ENCODE results near the gene P2RX6.
"Not testable (repeated sequence)": the region's sequence is repeated elsewhere in the genome, so short reads cannot be mapped to it uniquely, and the experiment has no call there.

P2RX6 gene

DNA sequence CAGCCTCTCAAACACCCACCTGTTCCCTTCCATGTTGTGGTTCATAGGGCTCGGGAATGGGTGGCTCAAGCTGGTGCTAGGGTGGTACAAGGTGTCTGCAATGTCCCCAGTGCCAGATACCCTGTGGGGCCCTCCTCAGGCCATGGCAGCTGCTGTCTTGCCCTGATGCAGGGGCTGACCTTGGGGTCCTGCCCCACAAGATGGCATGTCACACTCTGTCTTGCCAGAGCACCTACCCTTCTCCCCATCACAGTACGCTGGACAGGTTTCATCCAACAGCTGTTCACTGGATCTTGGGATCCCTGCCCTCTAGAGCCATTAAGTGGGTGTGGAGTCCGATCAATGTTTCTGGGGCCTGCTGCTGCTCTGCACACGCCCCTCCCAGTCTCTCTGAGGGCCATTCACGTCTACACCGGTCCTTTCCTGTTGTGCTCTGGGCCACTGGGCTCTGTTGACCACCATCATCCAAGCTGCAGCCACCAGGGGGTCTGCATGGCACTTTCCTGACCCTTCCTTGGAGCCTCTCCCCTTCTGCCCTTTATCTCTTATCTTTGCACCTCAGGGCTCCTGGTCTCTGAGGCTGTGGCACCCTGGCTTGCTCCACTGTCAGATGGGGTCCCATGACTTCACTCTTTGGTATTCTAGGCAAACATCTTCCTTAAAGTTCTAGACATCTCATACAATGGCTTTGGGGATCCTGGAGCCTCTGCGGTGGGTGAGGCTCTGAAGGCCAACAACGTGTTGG is 37.9 kb downstream of the P2RX6 start:
- no peaks in the 10 kb centered on the region for H3K36me3 ChIP-seq (replicated peaks)
- H3K27ac ChIP-seq: no peak overlapping the region
- in situ Hi-C loops (cut with HindIII; ENCODE audit: low pct_ligation_motif_present, low sequenced_read_pairs): no loop called here
- no peak overlapping the region for H3K4me3 ChIP-seq (ENCODE audit: low read depth, low read length)
- peaks cover 8% of the 10 kb centered on the region for H3K27me3 ChIP-seq (replicated peaks)
- TF ChIP-seq, protein P1, sequence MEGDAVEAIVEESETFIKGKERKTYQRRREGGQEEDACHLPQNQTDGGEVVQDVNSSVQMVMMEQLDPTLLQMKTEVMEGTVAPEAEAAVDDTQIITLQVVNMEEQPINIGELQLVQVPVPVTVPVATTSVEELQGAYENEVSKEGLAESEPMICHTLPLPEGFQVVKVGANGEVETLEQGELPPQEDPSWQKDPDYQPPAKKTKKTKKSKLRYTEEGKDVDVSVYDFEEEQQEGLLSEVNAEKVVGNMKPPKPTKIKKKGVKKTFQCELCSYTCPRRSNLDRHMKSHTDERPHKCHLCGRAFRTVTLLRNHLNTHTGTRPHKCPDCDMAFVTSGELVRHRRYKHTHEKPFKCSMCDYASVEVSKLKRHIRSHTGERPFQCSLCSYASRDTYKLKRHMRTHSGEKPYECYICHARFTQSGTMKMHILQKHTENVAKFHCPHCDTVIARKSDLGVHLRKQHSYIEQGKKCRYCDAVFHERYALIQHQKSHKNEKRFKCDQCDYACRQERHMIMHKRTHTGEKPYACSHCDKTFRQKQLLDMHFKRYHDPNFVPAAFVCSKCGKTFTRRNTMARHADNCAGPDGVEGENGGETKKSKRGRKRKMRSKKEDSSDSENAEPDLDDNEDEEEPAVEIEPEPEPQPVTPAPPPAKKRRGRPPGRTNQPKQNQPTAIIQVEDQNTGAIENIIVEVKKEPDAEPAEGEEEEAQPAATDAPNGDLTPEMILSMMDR (IDR thresholded peaks at IDR 0.05; ENCODE audit: low read depth, low read length, missing control alignments): no peak
- DNase-seq: no peak

DNA sequence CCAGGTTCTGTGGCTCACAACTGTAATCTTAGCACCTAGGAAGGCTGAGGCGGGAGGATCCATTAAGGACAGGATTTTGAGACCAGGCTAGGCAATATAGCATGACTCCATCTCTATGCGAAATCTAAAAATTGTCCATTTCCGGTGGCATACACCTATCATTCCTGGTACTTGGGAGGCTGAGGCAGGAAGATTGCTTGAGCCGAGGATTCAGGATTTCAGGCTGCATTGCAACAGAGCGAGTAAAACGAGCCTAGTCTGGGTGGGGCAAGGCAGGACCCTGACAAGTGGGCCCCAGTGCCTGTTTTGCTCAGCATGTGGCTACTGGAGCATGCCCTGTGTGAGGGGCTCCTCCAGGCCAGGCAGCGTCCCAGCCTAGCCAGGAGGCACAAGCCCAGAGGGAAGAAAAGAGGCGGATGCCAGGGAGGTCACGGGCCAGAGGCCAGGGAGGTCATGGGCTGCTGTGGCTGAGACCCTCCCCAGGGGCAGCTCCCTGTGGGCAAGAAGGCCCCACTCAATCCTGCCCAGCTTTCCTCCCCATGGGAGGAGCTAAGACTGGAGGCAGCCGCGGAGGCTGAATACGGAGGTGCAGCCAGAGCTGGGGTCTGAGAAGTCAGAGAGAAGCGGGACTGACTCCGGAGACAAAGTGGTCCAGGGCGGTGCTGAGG is 39.2 kb downstream of the P2RX6 start:
- in situ Hi-C loops (cut with HindIII; ENCODE audit: low pct_ligation_motif_present, low sequenced_read_pairs): no loop called here
- no peak for DNase-seq
- Histone ChIP-seq H3K4me3 (ENCODE audit: low read depth, low read length) (no peak overlapping the region), H3K27me3 (replicated peaks) (peaks cover 8% of the 10 kb centered on the region), H3K27ac (no peak overlapping the region), H3K36me3 (replicated peaks) (no peaks in the 10 kb centered on the region)
- TF ChIP-seq, protein P1 (IDR thresholded peaks at IDR 0.05; ENCODE audit: low read depth, low read length, missing control alignments): no peak

DNA sequence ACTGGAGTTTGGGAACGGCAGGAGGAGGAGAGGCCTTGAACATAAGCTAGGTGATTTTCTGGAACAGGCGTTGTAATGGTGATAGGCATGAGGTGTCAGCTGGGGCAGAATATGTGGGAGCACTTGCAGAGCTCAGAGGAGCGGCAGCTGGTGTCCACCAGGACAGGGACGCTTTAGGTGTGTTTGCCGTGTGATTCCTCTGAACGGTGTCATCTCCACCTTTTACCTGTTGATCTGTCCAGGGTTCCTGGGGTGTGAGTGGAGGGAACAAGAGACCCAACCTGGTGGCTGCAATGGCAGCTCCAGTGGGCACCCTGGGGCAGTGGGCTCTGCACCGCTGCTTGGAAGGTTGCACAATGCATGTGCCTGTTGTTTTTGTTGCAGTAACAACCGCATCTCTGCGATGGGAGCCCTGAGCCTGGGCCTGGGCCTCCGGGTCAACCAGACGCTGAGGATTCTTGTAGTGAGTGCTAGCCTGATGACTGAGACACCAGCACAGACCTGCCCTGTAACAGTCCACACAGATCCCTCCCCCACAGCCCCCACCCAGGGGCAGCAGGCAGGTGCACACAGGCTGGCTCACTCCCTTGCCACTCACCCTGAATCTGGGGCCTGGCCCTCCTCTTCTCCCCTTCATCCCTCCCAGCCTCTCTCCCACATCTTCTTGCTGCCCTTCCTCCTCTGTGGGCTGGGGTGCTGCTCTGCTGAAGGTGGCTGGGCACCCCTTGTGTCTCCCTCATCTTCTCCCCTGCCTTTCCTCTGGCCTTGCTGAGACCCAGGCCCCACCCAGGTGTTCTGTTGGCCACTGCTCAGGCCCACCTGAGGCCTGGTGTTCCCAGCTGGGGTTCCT is 40.0 kb downstream of the P2RX6 start:
- no peak for DNase-seq
- in situ Hi-C loops (cut with HindIII; ENCODE audit: low pct_ligation_motif_present, low sequenced_read_pairs): no loop called here
- peaks cover 8% of the 10 kb centered on the region for H3K27me3 ChIP-seq (replicated peaks)

DNA sequence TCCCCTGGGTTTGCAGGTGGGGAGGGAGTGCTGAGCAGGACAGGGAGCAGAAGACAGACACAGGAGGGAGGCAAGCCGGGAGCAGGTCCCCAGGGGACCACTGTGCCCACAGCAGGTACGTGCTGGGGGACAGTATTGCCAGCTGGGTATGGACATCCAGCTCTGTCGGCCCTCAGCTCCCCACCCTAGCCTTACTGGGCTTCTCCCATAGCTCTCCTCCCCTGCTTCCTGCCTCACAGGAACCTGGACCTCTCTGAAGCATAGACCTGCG is 40.5 kb downstream of the P2RX6 start:
- in situ Hi-C loops (cut with HindIII; ENCODE audit: low pct_ligation_motif_present, low sequenced_read_pairs): no loop called here
- no peaks in the 10 kb centered on the region for H3K36me3 ChIP-seq (replicated peaks)
- H3K27me3 ChIP-seq (replicated peaks): peaks cover 8% of the 10 kb centered on the region
- no peak for DNase-seq
- no peak overlapping the region for H3K27ac ChIP-seq
- H3K4me3 ChIP-seq (ENCODE audit: low read depth, low read length): no peak overlapping the region
- TF ChIP-seq, protein P1 (IDR thresholded peaks at IDR 0.05; ENCODE audit: low read depth, low read length, missing control alignments): no peak

More for the DNA sequence above, 40.0 kb downstream of the P2RX6 start:
- no peak overlapping the region for H3K4me3 ChIP-seq (ENCODE audit: low read depth, low read length)
- no peaks in the 10 kb centered on the region for H3K36me3 ChIP-seq (replicated peaks)
- TF ChIP-seq, protein P1 (IDR thresholded peaks at IDR 0.05; ENCODE audit: low read depth, low read length, missing control alignments): no peak
- no peak overlapping the region for H3K27ac ChIP-seq

DNA sequence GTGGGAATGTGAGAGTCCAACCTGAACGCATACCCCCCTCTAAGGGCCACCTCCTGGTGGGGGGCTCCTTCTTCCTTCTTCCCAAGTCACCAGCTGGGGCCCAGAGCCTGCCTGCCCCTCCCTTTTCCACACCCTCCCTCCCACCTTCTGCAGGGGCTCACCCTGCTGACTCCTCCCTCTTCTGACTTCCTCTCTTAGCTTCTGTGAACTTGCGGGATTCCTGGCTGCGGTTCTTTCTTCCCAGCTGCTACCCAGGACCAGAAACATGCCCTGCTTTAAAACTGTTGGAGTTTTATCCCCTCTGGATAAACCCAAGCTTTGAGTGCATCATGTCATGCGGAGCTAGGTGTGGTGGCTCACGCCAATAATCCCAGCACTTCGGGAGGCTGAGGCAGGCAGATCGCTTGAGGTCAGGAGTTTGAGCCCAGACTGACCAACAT is 40.9 kb downstream of the P2RX6 start:
- TF ChIP-seq, protein P1 (IDR thresholded peaks at IDR 0.05; ENCODE audit: low read depth, low read length, missing control alignments): no peak
- Histone ChIP-seq H3K27me3 (replicated peaks) (peaks cover 8% of the 10 kb centered on the region), H3K36me3 (replicated peaks) (no peaks in the 10 kb centered on the region), H3K4me3 (ENCODE audit: low read depth, low read length) (no peak overlapping the region), H3K27ac (no peak overlapping the region)
- in situ Hi-C loops (cut with HindIII; ENCODE audit: low pct_ligation_motif_present, low sequenced_read_pairs): no loop called here
- DNase-seq: no peak

DNA sequence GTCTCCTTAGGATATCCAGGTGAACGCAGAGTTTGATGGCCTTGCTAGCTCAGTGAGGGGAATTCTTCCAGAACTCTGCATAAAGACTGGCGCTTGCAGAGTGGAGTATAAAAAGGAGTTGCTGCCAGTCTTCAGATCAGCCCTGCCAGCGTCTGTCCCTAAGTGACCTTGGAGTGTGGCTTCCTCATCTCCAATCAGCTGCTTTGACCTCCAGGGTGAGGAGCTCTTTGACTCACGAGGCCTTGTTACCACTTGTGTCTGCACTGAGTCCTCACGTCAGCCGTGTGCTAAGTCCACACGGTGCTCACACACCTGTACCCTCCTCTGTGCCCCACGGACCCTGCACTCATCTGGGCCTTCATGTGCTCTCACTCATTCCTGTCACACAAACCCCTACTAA is 45.4 kb downstream of the P2RX6 start:
- DNase-seq; in situ Hi-C loops (cut with HindIII; ENCODE audit: low pct_ligation_motif_present, low sequenced_read_pairs); H3K27ac ChIP-seq; H3K4me3 ChIP-seq (ENCODE audit: low read depth, low read length); H3K36me3 ChIP-seq (replicated peaks): not testable (repeated sequence)
- peaks cover 10% of the 10 kb centered on the region for H3K27me3 ChIP-seq (replicated peaks)

DNA sequence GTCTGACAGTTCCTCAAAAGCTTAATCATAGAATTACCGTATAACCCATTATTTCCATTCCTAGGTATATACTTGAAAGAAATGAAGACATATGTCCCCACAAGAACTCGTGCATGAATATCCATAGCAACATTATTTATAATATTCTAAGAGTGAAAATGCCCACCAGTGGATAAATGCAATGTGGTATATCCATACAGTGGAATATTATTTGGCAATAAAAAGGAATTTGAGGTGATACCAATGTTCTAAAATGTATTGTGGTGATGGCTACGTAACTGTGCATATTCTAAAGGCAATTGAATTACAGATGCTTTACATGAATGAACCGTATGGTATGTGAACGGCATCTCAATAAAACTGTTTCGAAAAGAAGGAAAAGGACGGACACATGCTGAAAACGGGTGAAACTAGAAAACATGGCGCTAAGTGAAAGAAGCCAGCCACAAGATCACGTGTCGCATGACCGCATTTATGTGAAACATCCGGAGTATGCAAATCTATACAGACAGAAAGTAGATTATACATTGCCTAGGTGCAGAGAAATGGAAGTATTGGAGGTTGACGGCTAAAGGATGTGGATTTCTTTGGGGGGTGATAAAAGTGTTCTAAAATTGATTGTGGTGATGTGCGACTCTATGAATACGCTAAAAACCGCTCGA is 46.8 kb downstream of the P2RX6 start:
- in situ Hi-C loops (cut with HindIII; ENCODE audit: low pct_ligation_motif_present, low sequenced_read_pairs); DNase-seq; H3K27ac ChIP-seq; H3K27me3 ChIP-seq (replicated peaks); H3K36me3 ChIP-seq (replicated peaks); H3K4me3 ChIP-seq (ENCODE audit: low read depth, low read length): not testable (repeated sequence)

DNA sequence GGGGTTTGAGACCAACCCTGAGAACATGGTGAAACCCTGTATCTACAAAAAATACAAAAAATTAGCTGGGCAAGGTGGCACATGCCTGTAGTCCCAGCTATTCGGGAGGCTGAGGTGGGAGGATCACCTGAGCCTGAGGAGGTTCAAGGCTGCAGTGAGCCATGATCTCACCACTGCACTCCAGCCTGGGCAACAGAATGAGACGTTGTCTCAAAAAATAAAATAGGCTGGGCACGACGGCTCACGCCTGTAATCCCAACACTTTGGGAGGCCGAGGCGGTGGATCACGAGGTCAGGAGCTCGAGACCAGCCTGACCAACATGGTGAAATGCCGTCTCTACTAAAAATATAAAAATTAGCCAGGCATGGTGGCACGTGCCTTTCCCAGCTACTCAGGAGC is 49.5 kb downstream of the P2RX6 start:
- DNase-seq; H3K27me3 ChIP-seq (replicated peaks); H3K4me3 ChIP-seq (ENCODE audit: low read depth, low read length); in situ Hi-C loops (cut with HindIII; ENCODE audit: low pct_ligation_motif_present, low sequenced_read_pairs); H3K27ac ChIP-seq; H3K36me3 ChIP-seq (replicated peaks): not testable (repeated sequence)
